Tibial artery (tissue), 4 donors: ENCODE measurements around the gene CGB5.
"Not testable (repeated sequence)": the region's sequence is repeated elsewhere in the genome, so short reads cannot be mapped to it uniquely, and the experiment has no call there.

ENCODE experiments used
- DNase-seq, 2 donors: peaks; one replicate each; pipeline ENCODE4 v3.0.0-alpha.2; 2019
- H3K27ac ChIP-seq, 2 donors: fragments of 200-600 bp; sonication (generic) in 1 of 2; 1 replicate in 1 of 2; 2 replicates in 1 of 2; pipeline ENCODE4 v1.5.1; 2018 to 2019; ENCODE audit warnings: mild to moderate bottlenecking in 1 of 2
- H3K27me3 ChIP-seq, 2 donors: fragments of 200-600 bp; sonication (generic) in 1 of 2; one replicate each; pipeline versions ENCODE4 v1.5.1 to v1.6.0; 2016 to 2019
- H3K36me3 ChIP-seq, 3 donors: fragments of 200-600 bp; sonication (generic) in 2 of 3; one replicate each; pipeline ENCODE4 v1.5.1; 2016 to 2019; ENCODE audit warnings: mild to moderate bottlenecking in 2 of 3
- H3K4me1 ChIP-seq, 4 donors: fragments of 200-600 bp; sonication (generic) in 2 of 4; 1 replicate in 3 of 4; 2 replicates in 1 of 4; pipeline ENCODE4 v1.5.1; 2016 to 2019
- H3K4me3 ChIP-seq, 2 donors: fragments of 200-600 bp; sonication (generic) in 1 of 2; 1 replicate in 1 of 2; 2 replicates in 1 of 2; pipeline ENCODE4 v1.5.1; 2018 to 2019; ENCODE audit warnings: mild to moderate bottlenecking in 2 of 2
- H3K9me3 ChIP-seq, 3 donors: fragments of 200-600 bp; sonication (generic) in 1 of 3; one replicate each; pipeline ENCODE4 v1.5.1; 2016 to 2019
- intact Hi-C: fragments of 100-400 bp; cut with DNase I; formaldehyde crosslinking; loops from one replicate; pipeline ENCODE4 v1.15.0; 2023; ENCODE audit warnings: low total_unique reads
- TF ChIP-seq, protein P1 (sequence below), 2 experiments: fragments of 200-600 bp in 1 of 2; fragments of 450-650 bp in 1 of 2; IDR thresholded peaks; one replicate each; pipeline ENCODE4 v1.5.1; 2017 to 2019; ENCODE audit warnings: antibody characterized with exemption in 2 of 2, mild to moderate bottlenecking in 1 of 2, moderate library complexity in 1 of 2

Gene CGB5

DNA sequence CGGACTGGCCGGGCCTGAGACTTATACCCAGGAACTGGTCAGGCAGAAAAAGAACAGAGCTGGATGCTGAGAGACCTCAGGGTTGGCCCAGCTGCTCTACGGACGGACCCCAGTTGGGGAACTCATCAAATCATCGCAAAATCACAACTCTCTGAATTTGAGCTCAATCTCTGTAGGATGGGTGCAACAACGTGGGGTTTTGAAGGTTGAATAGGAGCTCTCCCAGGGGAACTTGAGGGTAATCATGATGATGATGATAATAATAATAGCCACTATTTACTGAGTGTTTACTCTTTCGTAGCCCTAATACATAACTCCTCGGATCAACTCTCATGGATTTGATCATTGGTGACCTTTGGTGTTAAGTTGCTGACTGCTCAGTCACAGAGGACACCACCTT is 13.3 kb upstream of the CGB5 start:
- H3K27ac ChIP-seq, H3K9me3 ChIP-seq, H3K4me1 ChIP-seq, H3K27me3 ChIP-seq, intact Hi-C loops, H3K4me3 ChIP-seq, H3K36me3 ChIP-seq, DNase-seq: not testable (repeated sequence)

DNA sequence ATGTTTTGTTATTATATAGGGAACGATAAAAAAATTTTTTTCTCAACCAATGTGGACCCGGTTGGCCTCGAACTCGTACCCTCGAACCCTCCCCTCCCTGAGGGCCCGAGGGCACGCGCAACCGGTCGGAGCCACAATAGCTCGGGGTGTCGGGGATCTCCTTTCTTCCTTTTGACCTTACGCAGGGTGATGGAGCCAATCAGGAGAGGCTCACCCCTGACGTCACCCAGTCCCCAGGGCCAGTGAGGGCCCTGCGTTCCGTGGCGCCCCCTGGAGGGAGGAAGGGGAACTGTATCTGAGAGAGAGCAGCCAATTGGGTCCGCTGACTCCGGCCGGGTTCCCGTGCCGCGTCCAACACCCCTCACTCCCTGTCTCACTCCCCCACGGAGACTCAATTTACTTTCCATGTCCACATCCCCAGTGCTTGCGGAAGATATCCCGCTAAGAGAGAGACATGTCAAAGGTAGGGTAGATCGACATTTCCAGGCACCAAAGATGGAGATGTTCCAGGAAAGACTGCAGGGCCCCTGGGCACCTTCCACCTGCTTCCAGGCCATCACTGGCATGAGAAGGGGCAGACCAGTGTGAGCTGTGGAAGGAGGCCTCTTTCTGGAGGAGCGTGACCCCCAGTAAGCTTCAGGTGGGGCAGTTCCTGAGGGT is 11.9 kb upstream of the CGB5 start, which contains the start of gene CGB2:
Gene CGB2 (plus strand): TSS at position 249 of the 660 bp plus-strand sequence. CDS start 206 bp downstream, at position 455.
- intact Hi-C loops, H3K36me3 ChIP-seq, H3K4me3 ChIP-seq, H3K4me1 ChIP-seq, DNase-seq, H3K27me3 ChIP-seq, H3K9me3 ChIP-seq, H3K27ac ChIP-seq: not testable (repeated sequence)

DNA sequence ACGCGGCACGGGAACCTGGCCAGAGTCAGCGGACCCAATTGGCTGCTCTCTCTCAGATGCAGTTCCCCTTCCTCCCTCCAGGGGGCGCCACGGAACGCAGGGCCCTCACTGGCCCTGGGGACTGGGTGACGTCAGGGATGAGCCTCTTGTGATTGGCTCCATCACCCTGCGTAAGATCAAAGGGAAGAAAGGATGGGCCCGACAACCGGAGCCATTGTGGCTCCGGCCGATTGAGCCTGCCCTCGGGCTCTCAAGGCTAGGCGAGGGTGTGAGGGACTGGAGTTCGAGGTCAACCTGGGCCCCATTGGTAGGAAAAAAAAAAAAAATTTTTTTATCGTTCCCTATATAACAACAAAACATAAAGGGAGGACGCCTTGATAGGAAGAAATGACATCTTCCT is 6.8 kb upstream of the CGB5 start, which contains the start of gene CGB1:
Gene CGB1 (minus strand): TSS at position 81 of the 400 bp plus-strand sequence. CDS start 184 bp downstream, outside the sequence.
- H3K4me1 ChIP-seq, H3K9me3 ChIP-seq, H3K27me3 ChIP-seq, H3K36me3 ChIP-seq, intact Hi-C loops, H3K4me3 ChIP-seq, DNase-seq, H3K27ac ChIP-seq: not testable (repeated sequence)

DNA sequence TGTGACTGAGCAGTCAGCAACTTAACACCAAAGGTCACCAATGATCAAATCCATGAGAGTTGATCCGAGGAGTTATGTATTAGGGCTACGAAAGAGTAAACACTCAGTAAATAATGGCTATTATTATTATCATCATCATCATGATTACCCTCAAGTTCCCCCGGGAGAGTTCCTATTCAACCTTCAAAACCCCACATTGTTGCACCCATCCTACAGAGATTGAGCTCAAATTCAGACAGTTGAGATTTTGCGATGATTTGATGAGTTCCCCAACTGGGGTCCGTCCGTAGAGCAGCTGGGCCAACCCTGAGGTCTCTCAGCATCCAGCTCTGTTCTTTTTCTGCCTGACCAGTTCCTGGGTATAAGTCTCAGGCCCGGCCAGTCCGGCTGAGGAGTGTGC is 5.5 kb upstream of the CGB5 start:
- intact Hi-C loops, H3K9me3 ChIP-seq, H3K27ac ChIP-seq, H3K4me1 ChIP-seq, H3K4me3 ChIP-seq, H3K27me3 ChIP-seq, H3K36me3 ChIP-seq, DNase-seq: not testable (repeated sequence)

DNA sequence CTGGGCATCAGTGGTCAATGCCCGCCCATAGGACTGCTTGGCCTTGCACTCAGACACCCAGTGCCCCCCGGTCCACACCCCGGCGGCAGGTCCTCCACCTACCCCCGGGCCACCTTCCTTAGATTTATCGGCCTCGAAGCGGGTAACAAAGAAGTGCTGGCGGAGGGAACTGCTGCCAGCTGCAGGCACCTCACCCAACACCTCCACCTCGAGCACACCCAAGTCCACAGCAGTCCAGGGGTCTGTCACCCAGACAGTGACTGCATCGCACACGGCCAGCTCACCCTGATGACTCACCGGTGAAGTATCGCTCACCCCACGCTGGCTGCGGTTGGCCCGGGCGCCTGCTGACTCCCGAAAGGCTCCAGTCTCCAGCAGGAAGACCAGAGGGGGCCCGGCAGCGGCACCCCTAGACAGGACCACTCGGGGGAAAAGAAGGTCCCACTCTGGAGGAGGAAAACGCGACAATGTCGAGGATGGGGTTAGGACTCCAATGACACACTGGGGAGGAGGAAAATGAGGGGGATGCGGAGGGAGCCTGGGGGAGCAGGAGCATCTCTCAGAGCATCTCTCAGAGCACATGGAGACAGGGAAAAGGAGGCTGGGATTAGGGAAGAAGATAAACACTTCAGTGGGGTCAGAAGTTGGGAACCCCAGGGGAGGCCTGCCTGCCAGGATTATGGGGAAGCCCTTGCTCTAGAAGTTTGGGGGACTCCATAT is 4.9 kb upstream of the CGB5 start:
- H3K27me3 ChIP-seq, H3K27ac ChIP-seq, H3K36me3 ChIP-seq, DNase-seq, H3K9me3 ChIP-seq, intact Hi-C loops, H3K4me3 ChIP-seq, H3K4me1 ChIP-seq: not testable (repeated sequence)

DNA sequence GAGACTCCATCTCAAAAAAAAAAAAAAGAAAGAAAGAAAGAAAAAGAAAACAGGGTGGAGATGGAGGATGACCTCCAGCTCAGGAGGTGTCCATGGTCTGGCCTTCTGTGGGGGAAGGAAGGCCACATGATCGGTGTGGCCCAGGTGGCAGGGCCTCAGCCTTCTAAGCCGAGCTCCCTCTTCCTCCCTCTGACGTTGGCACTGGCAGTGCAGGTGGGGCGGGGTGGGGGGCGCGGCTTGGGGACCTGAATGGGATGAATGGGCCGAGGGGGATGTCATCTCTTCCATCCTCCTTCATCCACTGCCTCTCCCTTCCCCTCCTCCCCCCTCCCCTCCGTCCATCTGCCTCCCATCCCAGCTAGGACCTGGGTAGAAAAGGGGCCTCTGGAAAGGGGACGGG is 3.9 kb upstream of the CGB5 start:
- H3K4me3 ChIP-seq, H3K27me3 ChIP-seq, H3K9me3 ChIP-seq, intact Hi-C loops, H3K4me1 ChIP-seq, DNase-seq, H3K27ac ChIP-seq, H3K36me3 ChIP-seq: not testable (repeated sequence)

DNA sequence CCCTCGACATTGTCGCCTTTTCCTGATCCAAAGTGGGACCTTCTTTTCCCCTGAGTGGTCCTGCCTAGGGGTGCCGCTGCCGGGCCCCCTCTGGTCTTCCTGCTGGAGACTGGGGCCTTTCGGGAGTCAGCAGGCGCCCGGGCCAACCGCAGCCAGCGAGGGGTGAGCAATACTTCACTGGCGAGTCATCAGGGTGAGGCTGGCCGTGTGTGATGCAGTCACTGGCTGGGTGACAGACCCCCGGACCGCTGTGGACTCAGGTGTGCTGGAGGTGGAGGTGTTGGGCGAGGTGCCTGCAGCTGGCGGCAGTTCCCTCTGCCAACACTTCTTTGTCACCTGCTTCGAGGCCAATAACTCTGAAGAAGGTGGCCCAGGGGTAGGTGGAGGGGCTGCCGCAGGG is 1.5 kb upstream of the CGB5 start:
- H3K4me1 ChIP-seq = no peaks in the 10 kb centered on the region
- intact Hi-C loops = no loop called here
- H3K27me3 ChIP-seq = peaks cover 0 to 7% of the 10 kb centered on the region in 2 donors
- no peak for DNase-seq
- TF ChIP-seq, protein P1, sequence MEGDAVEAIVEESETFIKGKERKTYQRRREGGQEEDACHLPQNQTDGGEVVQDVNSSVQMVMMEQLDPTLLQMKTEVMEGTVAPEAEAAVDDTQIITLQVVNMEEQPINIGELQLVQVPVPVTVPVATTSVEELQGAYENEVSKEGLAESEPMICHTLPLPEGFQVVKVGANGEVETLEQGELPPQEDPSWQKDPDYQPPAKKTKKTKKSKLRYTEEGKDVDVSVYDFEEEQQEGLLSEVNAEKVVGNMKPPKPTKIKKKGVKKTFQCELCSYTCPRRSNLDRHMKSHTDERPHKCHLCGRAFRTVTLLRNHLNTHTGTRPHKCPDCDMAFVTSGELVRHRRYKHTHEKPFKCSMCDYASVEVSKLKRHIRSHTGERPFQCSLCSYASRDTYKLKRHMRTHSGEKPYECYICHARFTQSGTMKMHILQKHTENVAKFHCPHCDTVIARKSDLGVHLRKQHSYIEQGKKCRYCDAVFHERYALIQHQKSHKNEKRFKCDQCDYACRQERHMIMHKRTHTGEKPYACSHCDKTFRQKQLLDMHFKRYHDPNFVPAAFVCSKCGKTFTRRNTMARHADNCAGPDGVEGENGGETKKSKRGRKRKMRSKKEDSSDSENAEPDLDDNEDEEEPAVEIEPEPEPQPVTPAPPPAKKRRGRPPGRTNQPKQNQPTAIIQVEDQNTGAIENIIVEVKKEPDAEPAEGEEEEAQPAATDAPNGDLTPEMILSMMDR (IDR thresholded peaks at IDR 0.05) = no peak
- no peaks in the 10 kb centered on the region for H3K9me3 ChIP-seq
- H3K36me3 ChIP-seq = no peaks in the 10 kb centered on the region
- no peak overlapping the region for H3K27ac ChIP-seq
- H3K4me3 ChIP-seq = no peak overlapping the region

DNA sequence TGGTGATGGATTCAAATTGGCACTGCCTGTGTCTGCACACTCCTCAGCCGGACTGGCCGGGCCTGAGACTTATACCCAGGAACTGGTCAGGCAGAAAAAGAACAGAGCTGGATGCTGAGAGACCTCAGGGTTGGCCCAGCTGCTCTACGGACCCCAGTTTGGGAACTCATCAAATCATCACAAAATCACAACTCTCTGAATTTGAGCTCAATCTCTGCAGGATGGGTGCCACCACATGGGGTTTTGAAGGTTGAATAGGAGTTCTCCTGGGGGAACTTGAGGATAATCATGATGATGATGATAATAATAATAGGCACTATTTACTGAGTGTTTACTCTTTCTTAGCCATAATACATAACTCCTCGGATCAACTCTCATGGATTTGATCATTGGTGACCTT is 982 bp upstream of the CGB5 start:
- intact Hi-C loops, H3K4me1 ChIP-seq, H3K4me3 ChIP-seq, DNase-seq, H3K27ac ChIP-seq, H3K9me3 ChIP-seq, H3K36me3 ChIP-seq, H3K27me3 ChIP-seq: not testable (repeated sequence)

DNA sequence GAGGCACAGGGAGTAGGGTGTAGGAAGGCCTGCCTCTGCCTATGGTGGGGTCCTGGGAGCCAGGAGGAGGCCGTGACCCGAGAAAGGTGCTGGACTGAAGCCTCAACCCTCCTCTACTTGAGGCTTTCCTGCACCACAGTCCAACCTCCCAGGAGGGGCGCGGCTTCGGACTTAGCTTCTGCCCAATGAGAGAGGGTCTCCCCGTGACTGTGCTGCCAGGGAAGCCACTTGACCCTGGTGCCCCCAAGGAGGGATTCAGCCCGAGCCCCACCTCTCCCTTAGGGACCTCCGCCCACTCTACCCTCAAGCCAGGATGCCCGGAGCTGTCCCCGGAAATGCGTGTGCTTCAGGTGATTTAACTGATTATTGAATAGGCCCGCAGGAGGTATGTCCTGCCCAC is 5.4 kb downstream of the CGB5 start, which contains the start of gene CGB8:
Gene CGB8 (minus strand): TSS at position 101 of the 400 bp plus-strand sequence. CDS start 372 bp downstream, outside the sequence.
- H3K4me1 ChIP-seq, H3K27ac ChIP-seq, intact Hi-C loops, H3K36me3 ChIP-seq, DNase-seq, H3K9me3 ChIP-seq, H3K4me3 ChIP-seq, H3K27me3 ChIP-seq: not testable (repeated sequence)

DNA sequence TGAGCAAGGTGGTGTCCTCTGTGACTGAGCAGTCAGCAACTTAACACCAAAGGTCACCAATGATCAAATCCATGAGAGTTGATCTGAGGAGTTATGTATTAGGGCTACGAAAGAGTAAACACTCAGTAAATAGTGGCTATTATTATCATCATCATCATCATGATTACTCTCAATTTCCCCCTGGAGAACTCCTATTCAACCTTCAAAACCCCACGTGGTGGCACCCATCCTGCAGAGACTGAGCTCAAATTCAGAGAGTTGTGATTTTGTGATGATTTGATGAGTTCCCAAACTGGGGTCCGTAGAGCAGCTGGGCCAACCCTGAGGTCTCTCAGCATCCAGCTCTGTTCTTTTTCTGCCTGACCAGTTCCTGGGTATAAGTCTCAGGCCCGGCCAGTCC is 6.2 kb downstream of the CGB5 start:
- H3K9me3 ChIP-seq, DNase-seq, intact Hi-C loops, H3K4me3 ChIP-seq, H3K27ac ChIP-seq, H3K27me3 ChIP-seq, H3K36me3 ChIP-seq, H3K4me1 ChIP-seq: not testable (repeated sequence)

DNA sequence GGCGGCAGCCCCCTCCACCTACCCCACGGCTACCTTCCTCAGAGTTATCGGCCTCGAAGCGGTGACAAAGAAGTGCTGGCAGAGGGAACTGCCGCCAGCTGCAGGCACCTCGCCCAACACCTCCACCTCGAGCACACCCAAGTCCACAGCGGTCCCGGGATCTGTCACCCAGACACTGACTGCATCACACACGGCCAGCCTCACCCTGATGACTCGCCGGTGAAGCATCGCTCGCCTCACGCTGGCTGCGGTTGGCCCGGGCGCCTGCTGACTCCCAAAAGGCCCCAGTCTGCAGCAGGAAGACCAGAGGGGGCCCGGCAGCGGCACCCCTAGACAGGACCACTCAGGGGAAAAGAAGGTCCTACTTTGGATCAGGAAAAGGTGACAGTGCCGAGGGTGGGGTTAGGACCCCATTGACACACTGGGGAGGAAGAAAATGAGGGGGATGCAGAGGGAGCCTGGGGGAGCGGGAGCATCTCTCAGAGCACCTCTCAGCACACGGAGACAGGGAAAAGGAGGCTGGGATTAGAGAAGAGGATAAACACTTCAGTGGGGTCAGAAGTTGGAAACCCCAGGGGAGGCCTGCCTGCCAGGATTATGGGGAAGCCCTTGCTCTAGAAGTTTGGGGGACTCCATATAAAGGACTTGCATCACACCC is 6.9 kb downstream of the CGB5 start:
- H3K4me3 ChIP-seq, DNase-seq, H3K27ac ChIP-seq, H3K27me3 ChIP-seq, H3K36me3 ChIP-seq, intact Hi-C loops, H3K4me1 ChIP-seq, H3K9me3 ChIP-seq: not testable (repeated sequence)
